ENCODE results near the gene KIF3A.

GRCh38 chr5:132762246-132763000, 25.1 kb upstream of the KIF3A start:
- TF ChIP-seq ISL1 (CRISPR knock-in tag; IDR thresholded peaks at IDR 0.05) (no peak), ZFP30 (CRISPR knock-in tag; IDR thresholded peaks at IDR 0.05) (no peak), PATZ1 (CRISPR knock-in tag; IDR thresholded peaks at IDR 0.05; ENCODE audit: borderline replicate concordance) (no peak), ZNF8 (CRISPR knock-in tag; IDR thresholded peaks at IDR 0.05) (no peak), RARB (CRISPR knock-in tag; IDR thresholded peaks at IDR 0.05) (no peak), SNAI2 (CRISPR knock-in tag; IDR thresholded peaks at IDR 0.05) (no peak), CSDC2 (CRISPR knock-in tag; IDR thresholded peaks at IDR 0.05) (no peak), PPARA (CRISPR knock-in tag; IDR thresholded peaks at IDR 0.05; ENCODE audit: borderline replicate concordance) (no peak), ZNF565 (CRISPR knock-in tag; conservative IDR thresholded peaks at IDR 0.05; ENCODE audit: low read depth) (no peak), TOX (CRISPR knock-in tag; IDR thresholded peaks at IDR 0.05; ENCODE audit: borderline replicate concordance) (no peak), ZFP3 (CRISPR knock-in tag; IDR thresholded peaks at IDR 0.05) (no peak)
- TF ChIP-seq, protein P1, sequence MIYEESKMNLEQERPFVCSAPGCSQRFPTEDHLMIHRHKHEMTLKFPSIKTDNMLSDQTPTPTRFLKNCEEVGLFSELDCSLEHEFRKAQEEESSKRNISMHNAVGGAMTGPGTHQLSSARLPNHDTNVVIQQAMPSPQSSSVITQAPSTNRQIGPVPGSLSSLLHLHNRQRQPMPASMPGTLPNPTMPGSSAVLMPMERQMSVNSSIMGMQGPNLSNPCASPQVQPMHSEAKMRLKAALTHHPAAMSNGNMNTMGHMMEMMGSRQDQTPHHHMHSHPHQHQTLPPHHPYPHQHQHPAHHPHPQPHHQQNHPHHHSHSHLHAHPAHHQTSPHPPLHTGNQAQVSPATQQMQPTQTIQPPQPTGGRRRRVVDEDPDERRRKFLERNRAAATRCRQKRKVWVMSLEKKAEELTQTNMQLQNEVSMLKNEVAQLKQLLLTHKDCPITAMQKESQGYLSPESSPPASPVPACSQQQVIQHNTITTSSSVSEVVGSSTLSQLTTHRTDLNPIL (CRISPR knock-in tag; IDR thresholded peaks at IDR 0.05; ENCODE audit: low read depth) = no peak
- TF ChIP-seq, protein P2, sequence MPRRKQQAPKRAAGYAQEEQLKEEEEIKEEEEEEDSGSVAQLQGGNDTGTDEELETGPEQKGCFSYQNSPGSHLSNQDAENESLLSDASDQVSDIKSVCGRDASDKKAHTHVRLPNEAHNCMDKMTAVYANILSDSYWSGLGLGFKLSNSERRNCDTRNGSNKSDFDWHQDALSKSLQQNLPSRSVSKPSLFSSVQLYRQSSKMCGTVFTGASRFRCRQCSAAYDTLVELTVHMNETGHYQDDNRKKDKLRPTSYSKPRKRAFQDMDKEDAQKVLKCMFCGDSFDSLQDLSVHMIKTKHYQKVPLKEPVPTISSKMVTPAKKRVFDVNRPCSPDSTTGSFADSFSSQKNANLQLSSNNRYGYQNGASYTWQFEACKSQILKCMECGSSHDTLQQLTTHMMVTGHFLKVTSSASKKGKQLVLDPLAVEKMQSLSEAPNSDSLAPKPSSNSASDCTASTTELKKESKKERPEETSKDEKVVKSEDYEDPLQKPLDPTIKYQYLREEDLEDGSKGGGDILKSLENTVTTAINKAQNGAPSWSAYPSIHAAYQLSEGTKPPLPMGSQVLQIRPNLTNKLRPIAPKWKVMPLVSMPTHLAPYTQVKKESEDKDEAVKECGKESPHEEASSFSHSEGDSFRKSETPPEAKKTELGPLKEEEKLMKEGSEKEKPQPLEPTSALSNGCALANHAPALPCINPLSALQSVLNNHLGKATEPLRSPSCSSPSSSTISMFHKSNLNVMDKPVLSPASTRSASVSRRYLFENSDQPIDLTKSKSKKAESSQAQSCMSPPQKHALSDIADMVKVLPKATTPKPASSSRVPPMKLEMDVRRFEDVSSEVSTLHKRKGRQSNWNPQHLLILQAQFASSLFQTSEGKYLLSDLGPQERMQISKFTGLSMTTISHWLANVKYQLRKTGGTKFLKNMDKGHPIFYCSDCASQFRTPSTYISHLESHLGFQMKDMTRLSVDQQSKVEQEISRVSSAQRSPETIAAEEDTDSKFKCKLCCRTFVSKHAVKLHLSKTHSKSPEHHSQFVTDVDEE (CRISPR knock-in tag; IDR thresholded peaks at IDR 0.05) = no peak
- TF ChIP-seq, protein P3, sequence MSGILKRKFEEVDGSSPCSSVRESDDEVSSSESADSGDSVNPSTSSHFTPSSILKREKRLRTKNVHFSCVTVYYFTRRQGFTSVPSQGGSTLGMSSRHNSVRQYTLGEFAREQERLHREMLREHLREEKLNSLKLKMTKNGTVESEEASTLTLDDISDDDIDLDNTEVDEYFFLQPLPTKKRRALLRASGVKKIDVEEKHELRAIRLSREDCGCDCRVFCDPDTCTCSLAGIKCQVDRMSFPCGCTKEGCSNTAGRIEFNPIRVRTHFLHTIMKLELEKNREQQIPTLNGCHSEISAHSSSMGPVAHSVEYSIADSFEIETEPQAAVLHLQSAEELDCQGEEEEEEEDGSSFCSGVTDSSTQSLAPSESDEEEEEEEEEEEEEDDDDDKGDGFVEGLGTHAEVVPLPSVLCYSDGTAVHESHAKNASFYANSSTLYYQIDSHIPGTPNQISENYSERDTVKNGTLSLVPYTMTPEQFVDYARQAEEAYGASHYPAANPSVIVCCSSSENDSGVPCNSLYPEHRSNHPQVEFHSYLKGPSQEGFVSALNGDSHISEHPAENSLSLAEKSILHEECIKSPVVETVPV (CRISPR knock-in tag; IDR thresholded peaks at IDR 0.05) = no peak

Data from SK-N-SH treated with all-trans-retinoic acid at 6 μM for 48 hours (cell line).